GM21367 (cell line): ENCODE results near the gene CAV2.
"Not testable (repeated sequence)": the region's sequence is repeated elsewhere in the genome, so short reads cannot be mapped to it uniquely, and the experiment has no call there.

Experiments used
- ATAC-seq: cut with Tn5 transposase; IDR thresholded peaks from one replicate; pipeline ENCODE4 v1.9.1; 2021; ENCODE audit not compliant: unreplicated experiment

The CAV2 gene

GRCh38 chr7:116499168-116500077 lies at the start of gene CAV2:
Gene CAV2, plus strand, starts transcription at chr7:116499738. Its CDS starts 44 bp downstream, at chr7:116499782.
- no peak for ATAC-seq

DNA sequence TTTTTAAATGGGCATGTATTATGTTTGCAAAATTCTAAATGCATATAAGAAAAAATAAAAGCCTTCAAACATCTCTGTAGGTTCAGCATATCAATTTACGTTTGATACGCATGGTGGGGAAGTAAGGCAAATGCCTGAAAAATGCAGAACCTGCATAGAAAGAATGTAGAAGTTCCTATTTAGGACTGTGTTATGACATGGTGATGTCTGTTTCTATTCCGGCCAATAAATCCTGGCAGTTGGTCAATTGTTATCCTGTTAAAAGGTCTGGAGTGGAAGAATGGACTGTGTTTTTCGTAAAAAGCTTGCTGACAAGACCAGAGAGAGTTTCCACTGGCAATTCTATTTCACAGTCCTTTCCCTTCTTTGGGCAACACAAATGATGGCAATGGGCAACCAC lies 49.6 kb upstream of the CAV2 start:
- ATAC-seq, result no peak

- ATAC-seq, result no peak
Observed at GRCh38 chr7:116451957-116452729, 47.4 kb upstream of the CAV2 start.

GRCh38 chr7:116454377-116454776 lies 45.2 kb upstream of the CAV2 start:
- ATAC-seq, result no peak

DNA sequence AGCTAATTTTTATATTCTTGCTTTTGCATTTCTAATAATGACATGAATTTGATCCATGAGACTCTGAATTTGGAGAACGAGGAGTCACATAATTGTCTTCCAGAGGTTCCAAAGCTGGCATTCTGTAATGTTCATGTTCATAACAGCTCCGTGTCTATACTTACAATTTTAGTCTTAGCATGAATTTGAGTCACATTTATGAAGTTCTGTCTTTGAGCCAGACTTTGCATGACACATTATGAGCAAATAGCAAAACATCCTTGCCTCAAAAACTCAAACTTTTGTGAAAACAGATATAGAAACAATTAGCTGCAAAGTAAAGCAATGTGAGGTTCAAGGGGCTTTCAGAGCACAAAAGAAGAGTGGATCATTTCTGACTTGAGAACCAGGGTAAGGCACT lies 44.5 kb upstream of the CAV2 start:
- no peak for ATAC-seq

DNA sequence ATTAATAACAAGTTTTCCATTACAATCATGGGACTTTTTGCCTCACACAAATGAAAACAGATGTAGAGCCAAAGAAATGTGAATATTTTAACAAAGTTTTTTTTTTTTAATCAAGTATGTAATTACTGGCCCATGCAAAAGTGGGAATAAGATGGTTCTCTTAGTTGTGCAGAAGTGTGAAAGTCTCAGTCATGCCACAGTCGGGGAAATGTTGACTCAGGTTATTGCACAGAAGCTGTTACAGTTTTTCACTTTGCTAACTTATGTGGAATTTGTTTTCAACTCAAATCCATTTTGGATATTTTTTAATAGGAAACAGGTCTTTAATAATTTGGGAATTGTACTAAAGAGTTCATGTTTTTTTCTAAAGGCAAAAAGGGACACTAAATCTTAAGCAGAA lies 44.0 kb upstream of the CAV2 start:
- ATAC-seq, result no peak

DNA sequence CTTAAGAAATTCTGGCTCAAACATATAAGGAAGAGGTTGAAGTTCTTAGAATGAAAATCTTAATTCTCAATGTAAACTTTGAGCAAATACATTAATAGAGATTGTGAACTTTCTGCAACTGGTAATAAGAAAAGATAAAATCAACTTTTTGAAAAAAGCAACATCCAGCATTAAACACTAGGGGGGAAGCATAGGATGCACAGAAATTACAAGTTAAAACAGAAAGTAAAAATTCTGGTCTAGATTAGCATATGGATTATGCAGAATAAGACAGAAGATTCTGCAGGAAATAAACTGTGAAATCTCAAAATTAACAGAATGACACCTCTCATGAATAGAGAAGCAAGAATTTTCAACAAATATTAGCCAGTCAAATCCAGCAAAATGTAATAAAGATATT lies 38.0 kb upstream of the CAV2 start:
- ATAC-seq, result no peak

DNA sequence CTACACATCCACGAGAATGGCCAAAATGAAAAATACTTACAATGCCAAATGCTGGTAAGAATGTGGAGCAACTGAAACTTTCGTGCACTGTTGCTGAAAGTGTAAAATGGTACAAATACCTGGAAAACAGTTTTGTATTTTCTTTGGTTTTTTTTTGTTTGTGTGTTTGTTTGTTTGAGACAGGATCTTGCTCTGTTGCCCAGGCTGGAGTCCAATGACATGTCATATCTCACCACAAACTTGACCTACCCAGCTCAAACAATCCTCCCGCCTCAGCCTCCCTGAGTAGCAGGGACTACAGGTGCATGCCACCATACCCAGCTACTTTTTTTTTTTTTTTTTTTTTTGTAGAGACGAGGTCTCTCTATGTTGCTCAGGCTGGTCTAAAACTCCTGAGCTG lies 35.6 kb upstream of the CAV2 start:
- no peak for ATAC-seq

GRCh38 chr7:116464375-116464774 lies 35.2 kb upstream of the CAV2 start:
- ATAC-seq, result no peak

GRCh38 chr7:116465125-116465524 lies 34.4 kb upstream of the CAV2 start:
- ATAC-seq, result no peak

- ATAC-seq, result no peak
Observed at GRCh38 chr7:116468534-116468933, 31.0 kb upstream of the CAV2 start.

DNA sequence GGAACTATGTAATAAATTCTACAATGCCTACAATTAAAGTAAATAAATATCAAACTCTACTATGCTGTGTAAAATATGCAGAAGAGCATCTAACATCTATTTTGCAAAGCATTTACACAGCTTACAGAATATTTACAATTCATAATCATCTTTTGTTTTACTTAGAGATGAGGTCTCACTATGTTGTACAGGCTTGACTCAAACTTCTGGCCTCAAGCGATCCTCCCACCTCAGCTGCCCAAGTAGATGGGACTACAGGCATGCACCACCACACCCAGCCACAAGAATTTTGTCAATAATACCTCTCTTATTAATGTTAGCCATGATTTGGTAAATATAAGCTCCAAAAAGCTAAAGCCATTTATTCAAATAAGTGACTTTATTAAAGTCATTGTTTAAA lies 21.9 kb upstream of the CAV2 start:
- ATAC-seq, result no peak

DNA sequence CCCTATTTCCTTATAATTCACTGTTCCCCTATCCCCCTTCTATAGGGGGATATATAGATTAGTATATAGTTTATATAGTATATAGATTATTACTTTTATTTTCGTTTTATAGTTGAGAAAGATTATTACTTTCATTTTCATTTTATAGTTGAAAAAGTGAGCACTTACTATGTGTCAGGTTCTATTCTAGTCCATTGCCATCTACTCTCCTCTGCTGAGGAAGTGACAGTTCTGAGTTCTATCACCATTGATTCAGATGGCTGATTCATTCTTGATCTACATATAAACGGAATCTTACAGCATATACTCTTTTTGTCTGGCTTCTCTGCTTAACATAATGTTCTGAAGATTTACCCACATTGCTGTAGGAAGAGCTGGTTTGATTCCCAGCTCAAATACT lies 20.7 kb upstream of the CAV2 start:
- no peak for ATAC-seq

GRCh38 chr7:116483271-116483942 lies 16.1 kb upstream of the CAV2 start:
- no peak for ATAC-seq

- not testable (repeated sequence) for ATAC-seq
Observed at GRCh38 chr7:116484389-116484788, 15.1 kb upstream of the CAV2 start.

GRCh38 chr7:116487907-116488521 lies 11.5 kb upstream of the CAV2 start:
- no peak for ATAC-seq

DNA sequence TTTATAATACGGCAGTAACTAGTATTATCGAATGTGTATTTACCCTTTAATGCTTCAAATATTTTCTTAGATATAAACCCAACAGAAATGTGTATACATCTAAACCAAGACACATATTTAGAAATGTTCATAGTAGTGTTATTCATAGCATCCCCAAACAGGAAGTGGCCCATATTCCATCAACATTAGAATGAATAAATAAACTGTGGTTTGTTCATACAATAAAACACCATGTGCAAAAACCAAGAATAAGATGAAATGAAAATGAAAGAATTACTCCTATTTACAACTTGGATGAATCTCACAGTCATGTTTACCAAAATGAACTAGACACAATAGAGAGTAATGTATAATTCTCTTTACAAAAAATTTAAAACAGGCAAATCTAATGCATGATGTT lies 9.2 kb upstream of the CAV2 start:
- no peak for ATAC-seq

DNA sequence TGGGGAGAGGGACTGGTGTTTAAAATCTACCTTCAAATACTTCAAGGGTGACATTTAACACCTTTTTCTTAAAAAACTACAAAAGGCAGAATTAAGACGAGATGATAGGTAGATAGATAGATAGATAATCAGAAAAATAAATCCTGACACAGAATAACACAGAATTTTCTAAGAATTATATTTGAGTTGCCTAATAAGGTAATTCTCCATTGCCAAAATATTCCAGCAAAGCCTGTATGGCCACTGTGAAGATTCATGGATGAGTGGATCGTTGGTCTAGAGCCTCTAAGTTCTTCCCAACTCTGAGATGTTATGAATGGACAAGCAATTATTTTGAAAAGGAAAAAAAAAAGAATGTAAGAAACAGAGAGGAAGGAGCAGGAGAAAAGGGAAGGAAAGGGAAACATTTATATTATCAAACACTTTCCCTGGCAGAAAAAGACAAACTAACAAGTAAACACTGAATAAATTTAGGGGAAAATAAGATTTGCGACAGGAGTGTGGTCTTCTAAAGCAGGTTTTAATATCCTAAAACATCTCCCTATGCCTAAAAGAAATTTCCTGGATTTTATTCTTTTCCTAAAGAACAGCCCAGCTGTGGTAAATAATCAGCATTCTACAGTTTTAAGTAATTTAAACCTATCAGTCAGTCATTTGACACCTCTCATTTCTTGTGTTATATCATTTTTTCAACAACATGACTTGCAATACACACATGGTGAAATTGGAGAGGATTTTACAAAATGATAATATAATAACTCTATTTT lies 7.5 kb upstream of the CAV2 start:
- no peak for ATAC-seq

- ATAC-seq, result no peak
Observed at GRCh38 chr7:116492654-116493109, 6.9 kb upstream of the CAV2 start.

DNA sequence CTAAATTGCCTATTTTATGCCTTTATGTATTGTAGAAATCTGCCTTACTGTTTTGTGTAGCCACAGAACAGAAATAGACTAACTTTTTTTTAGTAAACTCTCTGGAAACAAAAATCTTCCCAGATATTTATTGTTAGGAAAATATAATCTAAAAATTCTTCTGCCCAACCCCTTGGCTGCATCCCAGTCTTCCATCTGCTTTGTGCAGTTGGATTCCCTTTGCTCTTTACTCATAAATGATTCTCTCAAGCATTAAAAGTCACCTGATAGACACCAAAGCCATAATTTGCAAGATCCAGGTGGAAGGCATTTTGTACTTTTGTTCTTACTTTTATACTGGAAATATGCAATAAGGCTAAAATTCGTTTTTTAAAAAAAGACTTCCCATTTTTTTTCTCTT lies 6.1 kb upstream of the CAV2 start:
- no peak for ATAC-seq
